ENCODE data around the gene TXK. TPM values are rescaled to one million over a fixed set of nuclear protein-coding genes. Genes with fewer than 3 reads are reported as not detected.

The TXK gene
- total RNA-seq, 6 experiments from 2014 or later: 0.62 to 2.5 (median 1.5) TPM

DNA sequence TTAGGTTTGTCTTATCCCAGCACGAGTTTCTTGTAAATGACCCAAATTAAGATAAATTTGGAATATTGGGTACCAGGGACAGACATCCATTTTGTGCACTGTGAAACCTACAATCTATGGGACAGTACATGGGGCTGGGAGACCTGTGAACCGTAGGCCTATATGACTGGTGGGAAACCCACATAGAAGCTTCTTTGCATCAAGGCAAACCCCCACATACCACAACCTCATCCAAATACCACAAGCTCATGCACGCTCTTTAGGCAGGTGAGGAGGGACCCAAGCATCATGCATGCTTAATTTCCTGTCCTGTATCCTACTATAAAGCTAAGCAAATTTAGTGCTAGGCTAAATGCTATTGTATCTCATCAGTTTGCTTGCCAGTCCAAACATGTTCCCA is 69.7 kb downstream of the TXK start:
- Histone ChIP-seq H3K36me3 (no peaks in the 10 kb centered on the region), H3K9me3 (no peaks in the 10 kb centered on the region), H3K27me3 (no peaks in the 10 kb centered on the region), H3K4me1 (peaks cover 0 to 4% (median 0%) of the 10 kb centered on the region in 4 donors), H3K27ac (no peak overlapping the region), H3K4me3 (no peak overlapping the region)
- intact Hi-C loops (cut with DNase I): no loop called here
- WGBS (ENCODE audit: insufficient coverage, low coverage, low lambda C conversion rate, missing lambda C conversion rate): 60% methylated on average over 1 of the region's 3 CpGs
- DNase-seq: no peak
- ATAC-seq: no peak
- TF ChIP-seq CTCF (IDR thresholded peaks at IDR 0.05) (no peak), POLR2A (IDR thresholded peaks at IDR 0.05) (no peak)

DNA sequence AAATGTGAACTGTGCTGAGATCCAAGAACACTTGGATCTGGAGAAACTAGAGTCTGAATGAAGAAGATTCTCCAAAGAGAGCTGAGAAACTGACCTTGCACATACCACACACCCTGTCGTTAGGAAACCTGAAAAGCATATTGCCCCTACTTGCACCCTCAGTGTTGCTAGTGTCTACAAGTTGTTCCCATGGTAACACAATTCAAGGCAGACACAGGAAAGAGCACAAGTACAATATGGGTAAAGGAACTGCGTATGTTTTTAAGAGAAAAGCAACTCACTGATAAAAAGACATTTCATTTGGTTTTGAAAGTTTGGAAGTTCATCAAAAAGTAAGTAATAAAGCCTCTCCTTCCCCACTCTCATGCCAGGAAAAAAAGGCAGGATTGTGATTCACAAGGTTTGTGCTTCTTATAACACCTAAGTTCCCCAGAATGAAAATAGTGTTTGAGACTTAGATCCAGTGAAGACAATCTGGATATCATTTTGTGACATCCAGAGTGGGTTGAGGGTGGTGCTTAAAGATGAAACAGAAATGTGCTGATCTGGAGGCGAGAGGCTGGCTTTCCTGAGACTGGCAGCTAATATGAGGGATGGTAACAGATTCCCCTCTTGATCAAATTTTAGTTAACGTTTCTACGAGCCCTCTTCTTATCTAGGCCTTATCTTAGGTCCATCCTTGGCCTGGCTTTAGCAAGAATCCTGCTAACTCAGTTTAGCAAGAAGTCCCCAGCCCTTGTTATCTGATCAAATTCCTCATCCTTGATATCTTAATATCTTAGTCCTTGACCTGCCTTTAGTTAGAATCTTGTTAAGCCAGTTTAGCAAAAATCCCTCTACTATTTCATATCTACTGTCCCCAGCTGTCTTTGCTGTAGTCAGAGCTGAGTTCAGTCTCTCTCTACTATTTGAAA is 75.2 kb downstream of the TXK start:
- ATAC-seq (no peak), DNase-seq (no peak)
- 84% methylated on average over 5 of the region's 5 CpGs for WGBS (ENCODE audit: insufficient coverage, low coverage, low lambda C conversion rate, missing lambda C conversion rate)
- no peaks in the 10 kb centered on the region for H3K27me3 ChIP-seq
- intact Hi-C loops (cut with DNase I): no loop called here
- no peak overlapping the region for H3K4me3 ChIP-seq
- no peaks in the 10 kb centered on the region for H3K4me1 ChIP-seq
- H3K9me3 ChIP-seq: no peaks in the 10 kb centered on the region
- H3K27ac ChIP-seq: no peak overlapping the region
- no peaks in the 10 kb centered on the region for H3K36me3 ChIP-seq
- no peak for TF ChIP-seq POLR2A (IDR thresholded peaks at IDR 0.05)

DNA sequence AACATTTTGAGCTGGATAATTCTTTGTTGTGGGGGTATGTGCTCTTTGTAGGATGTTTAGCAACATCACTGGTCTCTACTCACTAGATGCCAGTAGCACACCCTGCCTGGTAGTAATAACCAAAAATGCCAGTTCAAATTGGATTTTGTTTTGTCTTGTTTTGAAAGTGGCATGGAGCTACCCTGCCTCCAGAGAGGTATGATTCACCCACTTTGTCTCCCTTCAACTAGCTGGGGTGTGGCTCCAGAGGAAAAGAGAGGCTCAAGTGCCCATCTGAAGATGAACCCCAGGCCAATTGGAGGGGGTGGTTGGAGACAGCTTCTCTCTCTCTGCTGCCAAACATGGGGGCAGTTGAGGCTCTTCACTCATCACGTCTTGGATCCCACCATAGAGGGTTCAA is 83.0 kb downstream of the TXK start:
- 100% methylated on average over 1 of the region's 1 CpG for WGBS (ENCODE audit: insufficient coverage, low coverage, low lambda C conversion rate, missing lambda C conversion rate)
- Histone ChIP-seq H3K36me3 (no peaks in the 10 kb centered on the region), H3K27ac (no peak overlapping the region), H3K27me3 (no peaks in the 10 kb centered on the region), H3K4me3 (no peak overlapping the region), H3K4me1 (peaks cover 0 to 23% (median 7%) of the 10 kb centered on the region in 4 donors), H3K9me3 (no peaks in the 10 kb centered on the region)
- intact Hi-C loops (cut with DNase I): no loop called here
- ATAC-seq: no peak
- no peak for DNase-seq
- TF ChIP-seq CTCF (IDR thresholded peaks at IDR 0.05): no peak
- TF ChIP-seq POLR2A (IDR thresholded peaks at IDR 0.05): no peak

- Histone ChIP-seq H3K36me3 (no peaks in the 10 kb centered on the region), H3K27ac (no peak overlapping the region), H3K27me3 (no peaks in the 10 kb centered on the region), H3K4me3 (no peak overlapping the region), H3K9me3 (no peaks in the 10 kb centered on the region), H3K4me1 (peaks cover 0 to 23% (median 7%) of the 10 kb centered on the region in 4 donors)
- DNase-seq (no peak), ATAC-seq (no peak)
- intact Hi-C loops (cut with DNase I): no loop called here
- no peak for TF ChIP-seq CTCF (IDR thresholded peaks at IDR 0.05)
- TF ChIP-seq POLR2A (IDR thresholded peaks at IDR 0.05): no peak
- 72% methylated on average over 6 of the region's 8 CpGs for WGBS (ENCODE audit: insufficient coverage, low coverage, low lambda C conversion rate, missing lambda C conversion rate)
Observed at GRCh38 chr4:48049483-48049882, 84.6 kb downstream of the TXK start.

DNA sequence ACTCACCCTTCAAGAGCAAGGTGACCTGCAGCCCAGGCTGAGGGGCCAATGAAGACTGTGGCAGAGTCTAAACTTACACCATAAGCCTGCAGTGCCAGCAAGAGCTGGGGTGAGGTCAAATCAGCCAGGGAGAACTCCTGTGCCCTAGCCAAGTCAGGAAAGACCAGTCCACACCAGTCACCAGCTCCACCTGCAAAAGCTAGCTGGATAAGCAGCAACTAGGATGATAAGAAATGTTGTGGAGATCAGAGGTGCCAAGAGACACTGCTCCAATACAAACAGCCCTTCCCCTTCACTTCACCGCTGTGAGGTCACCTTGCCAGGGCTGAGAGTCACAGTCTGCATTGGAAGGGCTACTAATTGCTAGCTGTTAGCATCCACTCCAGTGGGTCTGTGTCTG is 86.2 kb downstream of the TXK start:
- Histone ChIP-seq H3K27ac (peak overlapping the region; percentile 47 to 78 (median 62)), H3K4me1 (peaks cover 0 to 29% (median 12%) of the 10 kb centered on the region in 4 donors), H3K9me3 (no peaks in the 10 kb centered on the region), H3K4me3 (no peak overlapping the region), H3K27me3 (no peaks in the 10 kb centered on the region), H3K36me3 (no peaks in the 10 kb centered on the region)
- intact Hi-C loops (cut with DNase I): no loop called here
- ATAC-seq (peak; percentile 88 to 94 (median 90)), DNase-seq (peak; percentile 55 to 87 (median 85))
- whole genome bisulfite sequencing (ENCODE audit: insufficient coverage, low coverage, low lambda C conversion rate, missing lambda C conversion rate): 33% methylated on average over 1 of the region's 1 CpG
- TF ChIP-seq POLR2A (IDR thresholded peaks at IDR 0.05) (no peak), CTCF (IDR thresholded peaks at IDR 0.05) (no peak)

Measured in right lobe of liver (tissue), 6 donors.